ENCODE data around the gene HTT. TPM values are rescaled to one million over a fixed set of nuclear protein-coding genes. Genes with fewer than 3 reads are reported as not detected.
A peak's percentile ranks its signal among the peaks of the same experiment; 100 is the strongest.

The HTT gene
- total and polyA plus RNA-seq, 2 of the 13 experiments (the other 11 are each of a cell fraction or from before 2014, with no cell fraction given), result 17.5 to 19.5 TPM

- no peak for TF ChIP-seq REST (IDR thresholded peaks at IDR 0.05; ENCODE audit: borderline replicate concordance in 1 of 2, low read depth in 1 of 2, low read length in 2 of 2)
- 0 out of 2 replicates have a peak, but pooled peaks have one; percentile 68 for TF ChIP-seq SNAI1 (CRISPR knock-in tag; IDR thresholded peaks at IDR 0.05; ENCODE audit: borderline replicate concordance)
- TF ChIP-seq NCOA5 (CRISPR knock-in tag; IDR thresholded peaks at IDR 0.05), result no peak
- no peak for TF ChIP-seq ZSCAN9 (CRISPR knock-in tag; IDR thresholded peaks at IDR 0.05; ENCODE audit: borderline replicate concordance)
- TF ChIP-seq ZNF883 (CRISPR knock-in tag; IDR thresholded peaks at IDR 0.05; ENCODE audit: not compliant biosample characterization), result no peak
- no peak; the same call in 1 of the 2 replicates for TF ChIP-seq HDAC2 (CRISPR knock-in tag; IDR thresholded peaks at IDR 0.05)
- no peak for TF ChIP-seq FOXK1 (CRISPR knock-in tag; IDR thresholded peaks at IDR 0.05; ENCODE audit: borderline replicate concordance, low read depth)
- TF ChIP-seq NR3C1 (CRISPR knock-in tag; IDR thresholded peaks at IDR 0.05), result no peak
- TF ChIP-seq, protein P1, sequence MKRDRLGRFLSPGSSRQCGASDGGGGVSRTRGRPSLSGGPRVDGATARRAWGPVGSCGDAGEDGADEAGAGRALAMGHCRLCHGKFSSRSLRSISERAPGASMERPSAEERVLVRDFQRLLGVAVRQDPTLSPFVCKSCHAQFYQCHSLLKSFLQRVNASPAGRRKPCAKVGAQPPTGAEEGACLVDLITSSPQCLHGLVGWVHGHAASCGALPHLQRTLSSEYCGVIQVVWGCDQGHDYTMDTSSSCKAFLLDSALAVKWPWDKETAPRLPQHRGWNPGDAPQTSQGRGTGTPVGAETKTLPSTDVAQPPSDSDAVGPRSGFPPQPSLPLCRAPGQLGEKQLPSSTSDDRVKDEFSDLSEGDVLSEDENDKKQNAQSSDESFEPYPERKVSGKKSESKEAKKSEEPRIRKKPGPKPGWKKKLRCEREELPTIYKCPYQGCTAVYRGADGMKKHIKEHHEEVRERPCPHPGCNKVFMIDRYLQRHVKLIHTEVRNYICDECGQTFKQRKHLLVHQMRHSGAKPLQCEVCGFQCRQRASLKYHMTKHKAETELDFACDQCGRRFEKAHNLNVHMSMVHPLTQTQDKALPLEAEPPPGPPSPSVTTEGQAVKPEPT (CRISPR knock-in tag; IDR thresholded peaks at IDR 0.05; ENCODE audit: low read depth), result no peak
- no peak for TF ChIP-seq TBL1XR1 (IDR thresholded peaks at IDR 0.05; ENCODE audit: borderline replicate concordance, low read length, partially characterized antibody)
- TF ChIP-seq ZNF367 (CRISPR knock-in tag; IDR thresholded peaks at IDR 0.05; ENCODE audit: borderline replicate concordance), result no peak
- no peak for TF ChIP-seq ZNF589 (CRISPR knock-in tag; conservative IDR thresholded peaks at IDR 0.05)
- TF ChIP-seq KMT2A (CRISPR knock-in tag; IDR thresholded peaks at IDR 0.05), result no peak
- TF ChIP-seq CENPT (CRISPR knock-in tag; IDR thresholded peaks at IDR 0.05; ENCODE audit: low read depth), result no peak
- TF ChIP-seq GTF3A (CRISPR knock-in tag; conservative IDR thresholded peaks at IDR 0.05), result no peak
- no peak for TF ChIP-seq NONO (IDR thresholded peaks at IDR 0.05)
- no peak for TF ChIP-seq NONO (CRISPR knock-in tag; conservative IDR thresholded peaks at IDR 0.05)
- TF ChIP-seq ATF3 (CRISPR knock-in tag; IDR thresholded peaks at IDR 0.05), result no peak
- TF ChIP-seq FOXJ3 (CRISPR knock-in tag; IDR thresholded peaks at IDR 0.05; ENCODE audit: borderline replicate concordance), result no peak
- peak; percentile 78; the same call in 1 of the 2 replicates for TF ChIP-seq KDM5B (CRISPR knock-in tag; IDR thresholded peaks at IDR 0.05; ENCODE audit: borderline replicate concordance)
- no peak for TF ChIP-seq TOE1 (CRISPR knock-in tag; IDR thresholded peaks at IDR 0.05)
- TF ChIP-seq U2AF1 (optimal IDR thresholded peaks at IDR 0.05; ENCODE audit: low read depth, low read length), result no peak
- TF ChIP-seq PCBP2 (optimal IDR thresholded peaks at IDR 0.05; ENCODE audit: low read depth, low read length, poor library complexity, severe bottlenecking), result no peak
Measured at GRCh38 chr4:3286335-3287175, 212.1 kb downstream of the HTT start (continued).

All from HepG2 (cell line).